NCI-H774 (cell line): ENCODE data around the gene GPR39.

Source experiments
- DNase-seq: peaks from one replicate; lab custom pipeline; 2025; lab: John Stamatoyannopoulos, UW

Gene GPR39

DNA sequence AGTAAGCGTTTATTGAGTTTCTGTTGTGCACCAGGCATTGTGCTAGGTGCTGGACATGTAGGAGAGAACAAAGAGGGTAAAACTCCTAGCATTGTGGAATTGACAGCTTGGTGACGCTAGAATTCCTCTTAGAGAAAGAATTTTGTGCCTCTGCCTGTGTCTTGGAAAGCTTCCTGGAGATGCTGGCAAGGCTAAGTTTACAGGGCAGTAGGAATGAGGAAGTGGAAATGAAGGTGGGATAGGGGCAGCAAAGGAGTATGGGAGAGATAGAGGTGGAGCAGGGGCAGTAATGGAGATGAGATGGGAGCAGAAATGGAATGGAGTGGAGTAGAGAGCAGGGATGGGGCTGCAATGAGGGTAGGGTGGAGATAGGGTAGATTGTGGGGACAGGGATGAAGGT, 29.8 kb downstream of the GPR39 start:
- DNase-seq, result no peak

DNA sequence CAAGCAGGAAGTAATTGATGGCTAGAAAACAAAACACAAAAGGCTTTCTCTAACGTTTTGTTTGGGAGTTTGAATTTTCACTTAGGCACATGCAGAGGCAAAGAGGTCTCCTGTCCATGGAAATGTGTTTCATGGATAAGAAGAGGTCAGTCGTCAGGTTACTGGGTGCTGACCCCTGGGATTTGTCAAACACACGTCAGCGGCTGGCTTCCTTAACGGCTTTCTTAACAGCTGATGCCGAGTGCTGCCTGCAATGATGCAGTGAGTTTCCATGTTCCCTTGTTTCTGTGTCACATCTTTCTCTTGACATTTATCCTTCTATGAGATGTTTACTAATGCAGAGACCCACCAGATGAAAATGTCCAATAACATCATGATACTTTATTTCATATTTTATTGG, 31.7 kb downstream of the GPR39 start:
- DNase-seq, result no peak

DNA sequence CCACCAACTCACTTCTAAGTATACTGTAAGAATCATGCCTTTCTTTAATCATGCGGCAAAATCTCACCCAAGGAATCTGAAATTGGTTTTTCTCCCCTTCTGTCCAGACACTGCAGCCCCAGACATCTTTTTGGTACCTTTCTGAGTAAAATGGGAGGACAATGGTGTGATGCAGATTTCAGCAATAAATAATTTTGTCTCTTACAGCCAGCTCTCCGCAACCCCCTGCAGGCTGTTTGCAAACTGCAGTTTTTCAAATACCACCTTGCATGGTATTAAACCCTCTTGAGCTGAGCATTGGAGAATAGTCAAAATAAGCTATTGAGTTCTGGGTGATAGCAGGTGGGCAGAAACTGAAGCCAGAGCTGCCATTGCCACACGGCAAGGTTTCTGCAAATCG, 32.2 kb downstream of the GPR39 start:
- no peak for DNase-seq

DNA sequence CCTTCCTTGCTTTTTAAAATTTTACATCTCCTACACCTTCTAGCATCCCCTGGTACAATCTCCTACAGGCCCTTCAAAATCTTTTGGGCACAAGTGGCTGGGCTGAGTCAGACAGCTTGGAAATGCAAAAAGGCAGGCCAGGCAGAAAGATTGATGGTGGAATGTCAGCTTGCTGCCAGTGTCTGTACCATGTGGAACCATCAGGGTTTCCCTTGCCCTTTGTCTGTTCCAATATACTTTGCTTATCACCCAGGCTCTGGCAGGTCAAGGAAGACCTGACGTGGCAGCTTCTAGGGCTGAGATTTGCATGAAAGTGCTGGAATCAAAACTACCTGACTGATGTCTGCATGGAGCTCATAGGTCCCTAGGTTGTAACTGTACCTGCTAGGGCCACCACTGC, 33.3 kb downstream of the GPR39 start:
- DNase-seq, result no peak

DNA sequence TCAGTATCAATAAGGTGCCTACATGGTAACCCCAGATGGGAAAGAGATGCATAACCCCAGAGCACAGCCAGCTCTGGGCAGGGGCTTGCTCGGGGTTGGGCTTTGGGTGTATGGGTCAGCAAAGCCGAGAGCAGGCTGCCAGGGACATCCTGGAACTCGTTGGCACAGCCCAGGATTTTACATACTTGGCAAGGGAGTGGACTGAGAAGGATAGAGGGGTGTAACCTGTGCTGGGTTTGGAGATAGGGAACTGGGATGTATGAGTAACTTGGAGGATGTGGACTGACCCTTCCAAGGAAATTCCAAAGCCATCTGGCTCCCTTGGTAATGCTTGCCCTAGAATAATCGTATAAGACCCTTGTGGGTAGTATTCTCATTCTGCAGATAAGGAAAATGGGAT, 44.2 kb downstream of the GPR39 start:
- no peak for DNase-seq

DNA sequence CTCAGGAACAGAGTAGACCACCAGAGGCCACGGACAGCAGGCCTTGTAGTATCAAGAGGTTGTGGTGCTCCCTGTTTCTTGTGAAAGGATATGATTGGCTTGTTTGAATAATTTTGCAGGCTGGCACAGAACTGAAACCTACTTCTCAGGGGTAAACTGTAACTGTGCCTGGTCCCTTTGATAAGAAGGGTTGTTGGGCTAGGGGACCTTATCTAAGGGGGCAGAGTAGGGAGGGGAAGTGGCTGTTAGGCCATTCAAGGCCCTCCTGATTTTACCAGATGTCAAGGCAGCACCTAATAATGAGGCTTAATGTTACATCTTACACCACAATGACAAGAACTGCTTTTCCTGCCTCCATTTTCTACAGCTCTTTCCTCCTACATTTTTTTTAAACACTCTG, 45.6 kb downstream of the GPR39 start:
- DNase-seq, result no peak

DNA sequence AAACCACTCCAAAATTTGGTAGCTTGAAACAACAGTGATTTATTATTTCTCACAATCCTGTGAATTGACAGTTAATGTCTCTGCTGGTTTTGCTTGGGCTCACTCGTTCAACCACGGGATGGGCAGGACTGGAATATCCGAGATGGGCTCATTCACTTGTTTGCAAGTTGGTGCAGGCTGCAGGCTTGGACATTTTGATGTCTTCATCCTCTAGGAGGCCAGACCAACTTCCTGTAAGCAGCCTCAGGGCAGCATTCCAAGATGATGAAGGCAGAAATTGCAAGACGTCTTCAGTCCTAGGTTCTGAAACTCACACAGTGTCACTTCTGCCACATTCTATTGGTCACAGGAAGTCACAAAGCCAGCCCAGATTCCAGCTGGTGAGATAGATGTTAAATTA, 47.1 kb downstream of the GPR39 start:
- no peak for DNase-seq

DNA sequence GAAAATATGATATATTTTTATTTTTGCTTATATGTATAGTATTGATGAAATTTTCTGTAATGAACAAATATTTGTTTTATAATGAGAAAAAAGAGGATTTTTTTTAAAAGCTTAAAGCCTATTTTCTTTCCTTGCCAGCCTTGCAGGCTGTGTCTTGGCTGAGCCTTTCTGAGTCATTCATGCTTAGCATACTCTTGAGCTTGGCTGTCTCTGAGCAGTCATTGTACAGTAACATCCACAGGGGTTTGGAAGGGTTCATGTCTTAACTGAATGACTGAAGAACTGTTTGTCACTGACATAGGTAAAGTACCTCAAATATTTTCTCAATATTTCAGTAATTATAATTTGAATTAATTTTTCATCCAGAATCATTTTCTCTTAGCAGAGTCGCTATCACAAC, 49.3 kb downstream of the GPR39 start:
- DNase-seq, result no peak

DNA sequence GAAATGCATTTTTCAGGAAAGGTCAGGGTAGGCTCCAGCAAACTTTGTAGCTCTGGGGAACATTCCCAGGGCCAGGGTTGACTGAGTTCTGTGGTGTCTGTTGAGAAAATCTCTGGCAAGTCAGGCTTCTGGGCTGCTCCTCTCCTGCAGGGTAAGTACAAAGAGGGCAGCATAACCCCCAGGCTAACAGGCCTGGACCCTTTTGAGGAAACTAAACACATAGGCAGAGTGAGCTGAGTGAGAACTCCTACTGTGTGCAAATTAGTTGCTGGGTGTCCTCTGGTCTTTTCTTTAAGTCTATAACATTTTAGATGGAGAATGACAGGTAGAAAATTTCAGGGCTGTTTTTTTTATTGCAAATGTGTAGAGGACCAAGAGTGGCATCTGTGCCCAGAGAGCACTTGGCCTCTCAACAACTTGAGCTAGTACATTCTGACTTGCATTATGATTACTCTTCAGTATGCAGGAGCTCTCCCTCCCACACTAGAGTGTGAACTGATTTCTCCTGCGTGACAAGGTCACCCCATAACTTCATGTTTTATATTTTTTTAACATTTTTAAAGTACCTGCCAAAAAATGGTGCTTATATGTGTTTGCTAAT, 49.9 kb downstream of the GPR39 start:
- no peak for DNase-seq

DNA sequence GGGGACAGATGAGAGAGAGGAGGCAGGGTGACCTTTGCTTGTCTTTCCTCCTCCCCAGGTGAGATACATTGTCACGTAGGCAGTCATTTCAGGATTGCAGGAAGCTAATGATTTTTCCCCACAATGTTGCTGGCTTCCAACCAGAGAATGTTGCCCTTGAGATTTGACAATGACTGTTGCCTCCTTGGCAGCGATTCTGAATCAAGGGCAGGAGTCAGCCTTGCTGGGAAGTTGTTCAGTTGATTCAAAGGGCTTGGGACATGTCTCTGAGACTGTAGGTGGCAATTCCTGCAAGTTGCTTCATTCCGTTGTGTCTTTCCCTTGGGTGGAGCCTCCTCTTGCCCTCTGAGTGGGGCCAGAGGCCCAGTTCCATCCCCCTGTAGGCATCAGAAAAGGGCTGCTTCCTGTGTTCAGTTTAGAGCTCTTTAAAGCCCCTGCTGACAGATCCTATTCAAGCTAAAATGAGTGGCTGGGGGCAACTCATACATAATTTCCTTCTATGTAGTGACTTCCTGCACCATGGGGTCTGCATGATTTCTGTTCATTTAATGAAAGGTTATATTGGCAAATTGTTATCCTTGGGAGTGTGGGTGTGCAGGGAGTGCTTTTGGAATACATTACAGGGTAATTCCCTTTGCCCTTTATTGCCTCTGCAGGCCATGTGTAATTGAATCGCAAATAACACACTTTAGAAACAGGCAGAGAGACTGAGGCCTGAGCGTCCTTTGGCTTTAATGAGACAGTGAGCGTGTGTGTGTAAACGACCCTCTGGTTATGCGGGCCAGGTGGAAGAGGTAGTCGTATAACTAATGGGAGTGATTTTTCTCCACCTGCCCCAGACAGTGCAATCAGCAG, 52.4 kb downstream of the GPR39 start:
- DNase-seq, result no peak

DNA sequence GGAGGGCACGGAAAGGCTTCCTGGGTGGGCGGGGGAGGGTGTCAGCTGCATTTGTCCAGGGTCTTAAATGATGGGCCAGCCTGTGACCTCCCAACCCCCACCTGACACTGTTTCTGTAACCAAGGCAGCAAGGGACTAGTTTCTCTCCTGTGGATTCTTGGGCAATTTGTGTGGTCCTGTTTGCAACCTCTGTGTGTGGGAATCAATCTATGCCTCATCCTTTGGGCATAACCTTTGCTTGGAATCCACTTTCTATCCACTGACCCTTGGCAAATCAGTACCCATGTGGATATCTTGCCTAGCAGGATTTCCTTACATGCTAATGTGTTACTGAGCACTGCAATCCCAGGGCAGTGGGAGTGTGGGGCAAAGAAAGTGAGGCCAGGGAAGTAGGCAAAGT, 54.1 kb downstream of the GPR39 start:
- DNase-seq, result no peak

DNA sequence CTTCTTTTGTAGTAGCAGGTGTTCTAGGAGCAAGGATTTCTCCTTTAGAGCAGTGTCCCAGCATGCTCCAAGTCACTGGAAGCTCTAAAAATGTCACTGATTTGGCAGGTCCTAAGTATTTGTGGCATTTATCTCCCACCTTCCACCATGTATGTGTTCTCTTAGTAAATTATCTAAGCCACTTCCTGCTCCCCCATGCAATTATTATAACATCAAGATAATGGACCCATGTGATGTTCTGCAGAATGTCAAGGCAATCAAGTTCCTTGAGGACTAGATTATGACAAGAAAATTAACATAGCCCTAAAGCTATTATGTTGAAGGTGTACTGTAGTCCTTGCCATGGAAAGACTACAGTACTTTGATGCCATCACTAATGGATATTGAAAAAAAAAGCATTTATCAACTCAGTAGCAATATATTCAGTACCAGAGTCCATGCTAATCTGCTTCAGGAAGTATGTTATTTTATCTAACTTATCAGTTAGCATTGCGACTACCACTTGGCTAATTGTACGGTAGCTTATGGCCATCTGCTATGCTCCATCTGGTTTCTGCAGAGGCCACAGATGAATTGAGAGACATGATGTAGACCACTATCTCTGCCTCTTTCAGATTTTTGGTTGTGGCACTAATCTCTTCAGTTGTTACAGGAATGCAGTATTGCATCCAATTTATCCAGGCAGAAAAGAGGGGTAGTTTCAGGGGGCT, 56.7 kb downstream of the GPR39 start:
- no peak for DNase-seq

DNA sequence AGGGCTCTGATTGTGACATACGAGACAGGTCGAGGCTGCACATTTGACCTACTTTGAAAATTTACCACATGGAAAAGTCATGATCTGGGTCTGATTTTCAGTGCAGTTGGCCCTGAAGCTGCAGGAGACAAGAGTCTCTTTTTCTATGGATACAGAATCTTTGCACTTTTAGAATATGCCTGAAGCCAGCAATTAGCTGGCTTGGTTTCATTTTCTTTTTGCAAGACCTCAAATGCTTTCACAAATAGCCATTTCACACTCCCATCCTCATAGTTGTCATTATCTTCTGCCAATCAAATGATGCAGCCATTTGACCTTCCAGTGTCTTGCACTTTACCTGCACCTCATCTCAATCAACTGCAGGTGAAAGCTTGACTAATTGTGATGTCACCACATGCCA, 59.0 kb downstream of the GPR39 start:
- DNase-seq, result no peak

DNA sequence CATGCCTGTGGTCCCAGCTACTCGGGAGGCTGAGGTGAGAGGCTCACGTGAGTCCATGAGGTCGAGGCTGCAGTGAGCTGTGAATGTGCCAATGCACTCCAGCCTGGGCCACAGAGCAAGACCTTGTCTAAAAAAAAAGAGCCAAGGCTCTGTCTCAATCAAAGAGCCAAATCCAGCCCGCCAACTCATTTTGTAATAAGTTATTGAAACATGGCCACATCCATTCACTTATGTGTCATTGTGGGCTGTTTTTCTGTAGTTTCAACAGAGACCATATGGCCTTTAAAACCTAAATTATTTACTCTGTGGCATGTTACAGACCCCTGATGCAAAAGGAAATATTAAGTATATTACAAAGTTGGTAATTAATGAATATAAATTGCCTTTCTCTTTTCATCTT, 60.8 kb downstream of the GPR39 start:
- DNase-seq, result no peak

DNA sequence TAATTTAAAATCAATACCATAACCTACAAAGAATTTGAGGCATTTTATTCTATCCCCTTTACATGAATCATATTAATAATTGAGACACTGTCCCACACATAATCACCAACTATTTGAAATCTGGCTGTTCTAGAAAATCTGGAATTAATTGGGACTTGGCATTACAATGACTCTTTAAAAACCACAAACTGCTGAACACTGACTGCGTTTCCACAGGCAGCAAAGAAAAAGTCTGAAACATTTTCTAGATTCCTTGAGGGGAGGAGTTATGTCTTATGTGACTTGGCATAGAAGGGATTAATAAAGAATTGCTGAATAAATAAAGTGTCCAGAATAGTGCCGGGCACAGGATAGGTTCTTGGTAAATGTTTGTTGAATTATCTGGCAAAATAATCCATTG, 61.4 kb downstream of the GPR39 start:
- no peak for DNase-seq

DNA sequence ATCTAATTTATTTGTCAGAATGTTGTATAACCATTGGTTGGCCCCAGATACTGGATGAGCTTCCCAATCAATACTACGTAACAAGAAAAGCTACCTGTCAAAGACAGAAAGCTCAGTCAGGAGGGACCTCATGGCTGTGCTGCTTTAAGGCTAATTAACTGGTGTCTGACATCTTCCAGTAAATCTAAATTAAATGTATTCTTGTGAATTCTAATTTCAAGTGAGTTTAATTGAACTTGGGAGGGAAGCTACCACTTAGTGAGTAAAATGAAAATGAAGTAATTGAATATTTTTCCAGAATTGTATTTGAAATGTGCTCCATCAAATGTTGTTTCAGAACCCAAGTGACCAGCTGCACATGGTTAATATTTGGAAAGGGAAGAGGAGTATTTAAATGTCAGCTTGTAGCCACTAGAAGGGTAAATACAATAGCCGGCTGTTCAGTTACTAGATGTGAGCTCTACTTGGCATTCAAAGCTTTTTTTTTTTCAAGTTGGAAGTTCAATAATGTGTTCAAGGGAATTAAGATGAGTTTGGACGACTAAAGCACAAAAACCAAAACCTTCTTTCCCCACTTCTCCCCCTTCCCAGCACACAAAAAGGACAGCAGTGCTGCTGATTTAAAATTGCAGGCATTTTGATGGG, 62.0 kb downstream of the GPR39 start:
- no peak for DNase-seq

DNA sequence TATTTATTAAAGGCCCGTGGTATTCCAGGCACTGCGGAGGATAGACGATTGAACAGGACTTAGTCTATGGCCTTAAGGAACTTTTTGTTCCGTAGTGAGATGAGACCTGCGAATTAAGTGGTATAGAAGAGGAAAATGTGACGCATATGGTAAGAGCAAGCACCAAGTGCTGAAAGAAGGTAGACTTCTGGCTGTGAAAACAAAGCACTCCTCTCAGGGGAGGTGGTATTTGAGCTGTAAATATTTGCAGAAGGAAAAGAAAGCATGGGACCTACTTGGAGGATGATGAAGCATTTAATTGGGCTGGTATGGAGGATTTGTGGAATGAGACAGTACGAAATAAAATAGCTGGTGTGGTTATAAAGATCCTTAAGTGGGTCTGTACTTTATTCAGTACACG, 62.5 kb downstream of the GPR39 start:
- DNase-seq, result no peak

DNA sequence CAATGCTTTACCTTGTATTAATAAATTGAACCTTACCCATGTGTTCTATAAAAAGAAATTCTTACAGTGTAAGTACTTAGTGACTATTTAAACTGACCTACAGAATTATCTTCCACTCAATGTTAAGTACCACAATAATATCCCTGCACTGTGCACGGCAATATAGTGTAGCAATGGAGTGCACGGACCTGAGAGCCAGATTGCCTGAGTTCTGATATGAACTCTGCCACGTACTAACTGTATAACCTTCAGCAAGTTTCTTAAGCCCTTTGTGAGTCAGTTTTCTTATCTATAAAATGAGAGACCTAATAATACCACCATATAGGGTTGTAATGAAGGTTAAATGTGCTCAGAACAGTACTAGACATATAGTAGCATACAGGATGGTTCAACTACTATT, 66.2 kb downstream of the GPR39 start:
- no peak for DNase-seq

DNA sequence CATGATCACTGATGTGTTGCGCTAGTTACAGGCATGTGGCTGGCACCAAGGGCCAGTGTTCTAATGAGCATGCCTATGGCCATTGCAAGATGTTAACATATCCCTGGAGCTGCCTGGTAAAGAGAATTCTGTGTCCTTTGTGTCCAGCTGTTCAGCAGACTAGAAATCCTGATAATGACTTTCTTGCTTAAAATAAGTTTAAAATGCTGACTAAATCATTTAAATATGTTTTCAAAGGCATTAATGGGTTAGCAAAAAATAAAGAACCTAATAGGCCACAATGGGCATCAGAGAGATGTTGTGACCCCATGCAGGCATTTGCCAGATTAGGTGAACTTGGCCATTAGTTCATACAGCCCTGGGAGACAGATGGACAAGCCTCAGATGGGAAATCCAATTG, 67.5 kb downstream of the GPR39 start:
- no peak for DNase-seq

DNA sequence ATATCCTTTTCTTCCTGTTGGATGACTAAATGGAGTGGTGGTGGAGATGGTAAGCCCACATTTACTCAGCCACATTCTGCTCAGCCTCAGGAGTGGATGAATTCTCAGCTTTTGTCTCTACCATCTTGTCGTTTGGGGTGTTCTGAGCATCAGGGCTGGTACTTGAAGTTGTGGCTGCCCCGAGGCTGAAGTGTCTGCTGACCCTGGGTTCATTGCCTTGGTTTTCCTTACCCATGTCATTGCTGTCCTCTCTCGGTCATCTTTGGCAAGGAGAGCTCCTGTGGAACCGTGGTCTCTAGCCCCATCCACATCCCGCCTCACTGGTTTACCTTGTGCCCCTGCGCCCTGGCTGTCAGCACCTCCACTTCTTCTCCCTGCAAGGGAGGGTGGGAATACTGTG, 71.9 kb downstream of the GPR39 start:
- DNase-seq, result no peak

DNA sequence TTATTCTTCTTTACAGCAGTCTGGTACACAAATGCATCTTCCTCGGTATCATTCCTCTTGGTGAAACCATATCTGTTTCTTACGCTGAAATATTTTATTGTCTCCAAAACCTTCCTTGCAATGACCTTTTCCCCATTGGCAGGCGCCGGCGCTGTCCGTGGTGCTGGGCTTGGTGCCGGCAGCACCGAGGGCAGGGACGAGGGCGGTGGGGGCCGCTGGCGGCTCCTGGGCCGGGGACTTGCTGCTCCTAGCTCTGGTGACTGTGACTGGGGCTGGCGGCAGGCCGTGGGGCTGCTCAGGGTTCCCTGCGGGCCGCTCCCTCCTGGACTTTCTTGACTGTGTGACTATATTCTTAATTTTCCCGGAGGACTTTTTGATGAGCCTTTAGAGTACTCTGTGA, 72.5 kb downstream of the GPR39 start:
- no peak for DNase-seq

DNA sequence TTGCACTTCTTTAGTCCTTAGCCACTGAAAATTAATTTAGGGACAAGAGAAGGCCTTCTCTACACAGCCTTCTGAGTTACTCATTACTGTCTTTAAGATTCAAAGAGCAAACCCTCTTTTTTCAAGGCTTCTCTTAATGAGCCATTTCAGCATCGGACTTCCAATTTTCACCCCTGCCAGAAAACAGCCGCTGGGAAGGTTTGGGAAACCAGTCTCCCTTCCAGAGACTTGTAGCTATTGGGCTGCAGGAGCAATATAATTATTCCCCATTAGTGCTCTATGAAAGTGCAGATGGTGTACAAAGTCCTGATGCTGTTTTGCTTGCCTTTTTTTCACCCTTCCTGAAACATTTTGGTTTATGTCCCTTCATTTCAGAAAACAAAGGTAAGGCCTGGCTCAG, 79.3 kb downstream of the GPR39 start:
- no peak for DNase-seq

DNA sequence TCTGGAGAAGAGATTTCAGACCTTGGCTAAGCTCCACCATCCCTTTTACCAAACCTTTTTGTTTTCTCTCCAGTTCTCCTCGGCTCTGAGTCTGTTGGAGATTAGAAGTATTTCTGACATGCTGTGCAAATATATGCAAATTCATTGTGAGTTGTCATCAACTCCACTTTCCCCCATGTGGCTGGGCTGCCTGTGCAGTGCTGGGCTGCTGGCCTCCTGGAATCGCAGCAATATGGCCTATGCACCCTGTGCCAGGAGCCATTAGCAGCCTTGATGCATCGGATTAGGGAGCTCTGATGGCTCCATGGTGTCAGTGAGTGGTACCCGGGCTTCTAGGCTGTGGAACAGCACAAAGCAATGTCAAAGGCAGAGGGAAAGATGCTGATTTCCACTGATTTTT, 80.0 kb downstream of the GPR39 start:
- DNase-seq, result no peak
